NCI-H2081 treated with DMSO at 0.1 percent for 48 hours (cell line): Measurements from ENCODE around the gene HDAC4.

Experiments used
- DNase-seq: peaks from one replicate; lab custom pipeline; 2025; lab: John Stamatoyannopoulos, UW

Gene HDAC4

GRCh38 chr2:239234191-239235175, 166.3 kb downstream of the HDAC4 start:
- DNase-seq, result no peak

GRCh38 chr2:239233576-239233975, 167.2 kb downstream of the HDAC4 start:
- no peak for DNase-seq

- no peak for DNase-seq
Observed at GRCh38 chr2:239232195-239232578, 168.6 kb downstream of the HDAC4 start.

- DNase-seq, result no peak
Observed at GRCh38 chr2:239231231-239232194, 169.3 kb downstream of the HDAC4 start.

DNA sequence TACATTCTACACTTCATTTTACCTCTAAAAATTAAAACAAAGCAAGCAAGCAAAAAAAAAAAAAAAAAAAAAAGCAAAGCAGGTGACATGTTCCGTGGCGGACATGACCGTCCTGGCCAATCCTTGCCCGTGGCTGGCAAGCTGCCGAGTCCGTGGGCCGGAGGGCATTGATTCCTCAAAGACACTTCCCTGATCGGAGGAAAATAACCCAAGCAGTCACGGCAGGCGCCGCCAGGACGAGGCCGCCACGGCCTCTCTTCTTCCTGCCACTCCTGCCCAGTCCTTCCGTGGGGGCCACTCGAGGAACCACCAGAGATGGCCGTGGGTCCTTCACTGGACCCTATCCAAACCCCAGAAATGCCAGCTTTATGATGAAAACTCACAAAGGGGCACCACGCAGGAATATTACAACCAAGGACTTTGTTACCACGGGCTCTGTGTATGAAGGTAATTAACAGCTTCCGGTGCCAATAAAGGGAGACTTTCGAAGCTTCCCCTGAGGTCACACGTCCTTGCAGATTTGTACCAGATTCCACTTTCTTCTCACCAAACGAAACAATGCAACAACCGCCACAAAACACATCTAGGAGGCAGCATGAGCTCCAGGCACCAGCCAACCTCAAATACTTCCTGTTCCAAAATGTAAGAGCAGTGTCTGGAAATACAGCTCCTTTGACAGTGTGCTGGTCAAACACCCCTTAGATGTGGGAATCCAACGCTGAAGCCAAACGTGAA, 170.3 kb downstream of the HDAC4 start:
- no peak for DNase-seq

DNA sequence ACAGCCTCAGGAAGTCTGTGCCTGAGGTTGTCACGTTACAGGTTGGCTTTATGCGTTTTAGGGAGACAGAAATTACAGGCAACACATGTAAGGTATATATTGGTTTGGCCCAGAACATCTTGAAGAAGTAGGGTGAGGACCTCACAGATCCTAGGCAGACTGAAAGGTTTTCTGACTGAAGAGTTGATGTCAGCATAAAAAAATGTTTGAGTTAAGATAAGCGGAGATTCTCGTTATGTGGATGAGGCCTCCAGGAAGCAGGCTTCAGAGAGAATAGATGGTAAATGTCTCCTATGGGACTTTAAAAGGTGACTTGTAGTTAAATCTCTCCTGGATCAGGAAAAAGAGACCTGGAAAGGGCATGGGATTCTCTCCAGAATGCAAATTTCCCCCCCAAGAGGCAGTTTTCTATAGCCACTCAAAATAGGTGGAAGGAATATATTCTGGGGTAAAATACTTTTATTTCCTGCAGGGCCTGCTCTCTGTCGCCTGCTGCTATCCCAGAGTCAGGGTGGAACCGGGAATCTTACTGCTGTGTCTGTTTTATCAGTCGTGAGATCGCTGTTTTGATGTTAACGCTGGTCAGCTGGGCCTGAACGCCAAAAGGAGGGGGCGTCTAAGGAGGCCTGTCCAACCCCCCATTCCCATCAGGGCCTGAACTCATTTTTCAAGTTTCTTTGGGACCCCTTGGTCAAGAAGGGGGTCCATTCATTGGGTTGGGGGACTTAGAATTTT, 171.1 kb downstream of the HDAC4 start:
- DNase-seq, result no peak

- no peak for DNase-seq
Observed at GRCh38 chr2:239227661-239228371, 173.0 kb downstream of the HDAC4 start.

- no peak for DNase-seq
Observed at GRCh38 chr2:239226677-239227581, 173.9 kb downstream of the HDAC4 start.

DNA sequence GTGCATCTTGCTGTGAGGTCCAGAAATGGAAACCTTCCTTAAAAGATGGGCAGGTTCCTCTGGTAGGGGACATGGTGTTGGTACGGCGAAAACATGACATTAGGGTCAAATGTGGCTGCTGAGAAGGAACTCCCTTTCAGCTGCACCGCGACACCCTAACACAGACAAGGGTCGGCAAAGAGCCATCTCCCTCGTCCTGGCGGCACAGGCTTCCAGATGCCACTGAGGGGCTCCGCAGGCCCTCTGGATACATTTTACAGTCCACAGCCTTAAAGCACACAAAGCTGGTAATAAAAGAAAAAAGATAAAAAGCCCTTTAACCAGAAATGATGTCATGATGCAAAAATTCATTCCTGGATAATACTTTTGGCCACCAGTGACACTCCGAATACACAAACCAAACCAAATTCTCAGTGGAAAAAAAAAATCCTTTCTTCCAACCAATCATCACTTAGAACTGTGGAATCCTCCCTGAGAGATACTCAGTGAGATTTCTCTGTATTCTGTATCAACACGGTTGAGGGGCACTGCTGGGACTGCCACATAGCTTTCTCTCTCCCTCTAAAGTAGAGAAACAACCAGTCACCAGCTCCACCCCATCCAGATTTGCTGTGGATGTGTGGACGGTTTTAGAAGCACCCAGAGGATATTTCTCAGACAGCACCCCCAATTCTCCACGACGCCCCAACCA, 174.8 kb downstream of the HDAC4 start:
- DNase-seq, result no peak

DNA sequence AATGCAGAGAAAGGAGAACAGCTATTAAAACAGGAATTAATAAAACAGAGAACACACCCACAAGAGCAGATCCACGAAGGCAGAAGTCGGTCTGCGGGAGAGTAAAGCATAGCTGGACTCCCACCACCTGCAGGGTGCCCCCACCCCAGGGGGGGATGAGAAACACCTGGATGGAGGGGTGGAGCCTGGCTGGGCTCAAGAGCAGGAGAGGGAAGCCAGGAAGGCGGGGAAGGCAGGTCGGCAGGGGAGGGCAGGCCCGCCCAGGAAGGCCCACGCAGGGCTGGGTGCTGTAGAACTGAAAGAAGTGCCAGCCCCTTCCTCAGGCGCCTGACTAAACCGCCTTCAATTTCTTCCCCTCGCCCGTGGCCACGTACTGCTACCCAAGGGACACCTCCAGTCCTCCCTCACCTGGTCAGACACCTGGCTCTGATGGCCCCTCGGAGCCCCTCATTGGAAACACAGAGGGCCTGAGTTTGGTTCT, 175.4 kb downstream of the HDAC4 start:
- DNase-seq, result no peak

GRCh38 chr2:239224955-239225354, 175.9 kb downstream of the HDAC4 start:
- DNase-seq, result no peak

DNA sequence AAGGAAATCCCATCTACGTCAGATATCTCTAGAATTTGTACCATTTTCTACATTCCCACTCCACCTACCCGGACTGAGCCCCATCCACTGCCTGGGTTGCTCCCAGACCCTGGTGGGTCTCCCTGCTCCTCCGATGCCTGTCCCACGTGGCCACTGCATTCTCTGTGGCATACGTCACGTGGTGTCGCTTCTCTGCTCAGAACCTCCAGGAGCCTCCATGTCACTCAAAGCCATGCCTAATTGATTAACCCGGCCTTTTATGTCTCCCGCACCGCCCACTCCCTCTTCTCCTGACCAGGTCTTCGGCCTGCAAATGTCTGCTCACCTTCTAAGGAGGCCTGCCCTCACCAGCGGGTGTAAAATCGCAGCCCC, 176.6 kb downstream of the HDAC4 start:
- DNase-seq, result no peak

- DNase-seq, result no peak
Observed at GRCh38 chr2:239223310-239224198, 177.3 kb downstream of the HDAC4 start.

DNA sequence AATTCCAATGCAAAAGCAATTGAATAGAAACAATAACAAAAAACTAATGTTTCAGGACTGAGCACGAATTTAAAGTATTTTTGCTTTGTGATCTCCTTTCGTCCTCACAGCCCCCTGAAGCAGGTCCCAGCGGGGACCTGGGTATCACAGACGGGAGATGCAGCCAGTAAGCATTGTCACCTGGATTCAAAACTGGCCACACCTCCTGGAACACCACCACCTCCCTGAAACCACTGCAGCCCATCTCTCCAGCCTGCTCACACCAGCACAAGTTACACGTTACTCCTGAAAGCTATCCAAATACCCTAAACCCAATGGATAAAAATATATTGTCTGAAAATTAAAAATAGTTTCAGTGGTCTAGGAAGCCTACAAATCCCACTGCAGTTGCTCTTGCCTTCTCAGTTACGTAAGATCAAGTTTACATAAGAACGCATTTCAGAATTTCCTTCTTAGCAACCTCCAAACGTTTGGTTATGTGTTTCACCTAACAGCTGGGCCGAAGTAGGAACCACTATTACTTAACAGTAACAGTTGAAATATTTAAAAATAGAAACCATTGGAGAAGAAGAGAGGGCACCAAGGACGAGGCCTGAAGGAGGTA, 178.0 kb downstream of the HDAC4 start:
- no peak for DNase-seq

- no peak for DNase-seq
Observed at GRCh38 chr2:239222312-239222660, 178.5 kb downstream of the HDAC4 start.

DNA sequence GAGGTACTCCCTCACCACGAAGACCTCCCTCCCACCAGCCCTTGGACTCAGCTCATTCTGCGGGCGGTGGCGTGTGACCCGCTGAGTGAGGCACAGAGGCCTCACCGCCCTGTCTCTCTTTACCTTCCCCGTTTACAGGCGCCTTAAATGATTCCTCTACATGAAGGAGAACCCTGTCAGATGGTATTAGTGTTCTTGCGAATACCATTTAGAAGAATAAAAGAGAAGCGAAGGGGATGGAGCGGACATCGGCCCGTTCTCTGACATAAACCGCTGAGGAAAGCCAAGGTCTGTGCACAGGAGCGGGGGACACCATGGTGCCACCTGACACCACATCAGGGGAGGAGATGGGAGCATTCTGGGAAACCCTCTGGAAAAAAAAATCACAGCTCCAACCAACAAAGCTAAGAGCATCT, 179.8 kb downstream of the HDAC4 start:
- DNase-seq, result no peak

DNA sequence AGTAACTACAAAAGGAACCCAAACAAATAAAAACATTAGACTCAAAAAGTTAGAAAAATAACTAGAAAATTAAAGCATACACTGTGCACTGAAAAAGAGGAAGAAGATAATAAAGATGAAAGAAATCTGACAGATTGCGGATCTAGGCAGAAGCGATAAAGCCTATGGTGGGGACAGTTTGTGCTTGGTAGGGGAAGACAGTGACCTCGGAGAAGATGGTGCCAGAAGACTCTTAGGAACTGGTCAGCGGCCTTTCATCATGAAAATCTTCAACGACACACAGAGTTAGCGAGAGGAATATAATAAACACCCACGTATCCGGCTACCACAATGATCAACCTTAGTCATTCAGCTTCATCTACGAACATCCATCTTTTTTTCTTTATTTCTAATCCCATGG, 180.5 kb downstream of the HDAC4 start:
- DNase-seq, result no peak
